Loucy (cell line): ENCODE measurements around the gene LPIN1.

ENCODE experiments used
- H2AFZ ChIP-seq: fragments of 200-600 bp; sonication (generic); 2 replicates; pipeline ENCODE4 v1.6.0; 2016; ENCODE audit warnings: antibody characterized with exemption, mild to moderate bottlenecking, low read length, moderate library complexity
- H3F3A ChIP-seq: fragments of 200-600 bp; 2 replicates; pipeline ENCODE4 v1.6.0; 2016; ENCODE audit warnings: antibody characterized with exemption, low read depth, mild to moderate bottlenecking
- H3K27me3 ChIP-seq: fragments of 200-600 bp; sonication (generic); 2 replicates; pipeline ENCODE4 v1.6.1; 2014; ENCODE audit warnings: low read length, mild to moderate bottlenecking; ENCODE audit not compliant: insufficient read depth, poor library complexity, severe bottlenecking
- H3K36me3 ChIP-seq: fragments of 200-600 bp; sonication (generic); 2 replicates; pipeline ENCODE4 v1.6.1; 2016; ENCODE audit warnings: low read length; ENCODE audit not compliant: insufficient read depth
- H3K4me1 ChIP-seq: fragments of 200-600 bp; sonication (generic); 2 replicates; pipeline ENCODE4 v1.5.1; 2014; ENCODE audit warnings: low read length, mild to moderate bottlenecking; ENCODE audit not compliant: insufficient read depth, poor library complexity, severe bottlenecking
- H3K4me2 ChIP-seq: fragments of 200-600 bp; sonication (generic); 2 replicates; pipeline ENCODE4 v1.6.0; 2014; ENCODE audit warnings: antibody characterized with exemption, low read length, low read depth, mild to moderate bottlenecking; ENCODE audit not compliant: poor library complexity, severe bottlenecking
- H3K4me3 ChIP-seq: fragments of 200-600 bp; sonication (generic); 2 replicates; pipeline ENCODE4 v1.5.1; 2014; ENCODE audit warnings: low read length, mild to moderate bottlenecking, mixed read lengths; ENCODE audit not compliant: poor library complexity, severe bottlenecking
- H3K79me2 ChIP-seq: fragments of 200-600 bp; sonication (generic); 2 replicates; pipeline ENCODE4 v1.6.1; 2014; ENCODE audit warnings: low read length; ENCODE audit not compliant: insufficient read depth
- H3K9ac ChIP-seq: fragments of 200-600 bp; sonication (generic); 2 replicates; pipeline ENCODE4 v1.6.0; 2014; ENCODE audit warnings: mild to moderate bottlenecking, low read depth, low read length, moderate library complexity; ENCODE audit not compliant: poor library complexity, severe bottlenecking
- H3K9me2 ChIP-seq: fragments of 200-600 bp; sonication (generic); replicated peaks from 2 replicates; pipeline ENCODE4 v1.6.1; 2016; ENCODE audit warnings: low read depth, low read length, mixed read lengths
- H3K9me3 ChIP-seq: fragments of 200-600 bp; sonication (generic); 2 replicates; pipeline ENCODE4 v1.6.1; 2014; ENCODE audit warnings: mild to moderate bottlenecking, antibody characterized with exemption, low read length, low read depth; ENCODE audit not compliant: insufficient read depth
- H4K20me1 ChIP-seq: fragments of 200-600 bp; sonication (generic); 2 replicates; pipeline ENCODE4 v1.6.0; 2014; ENCODE audit warnings: antibody characterized with exemption, low read length, mild to moderate bottlenecking; ENCODE audit not compliant: insufficient read depth, poor library complexity, severe bottlenecking
- CTCF ChIP-seq: fragments of 200-600 bp; sonication (generic); conservative IDR thresholded peaks from 2 replicates; pipeline ENCODE4 v1.5.1; 2014; ENCODE audit warnings: mild to moderate bottlenecking, antibody characterized with exemption, low read length
- EZH2phosphoT487 ChIP-seq: fragments of 200-600 bp; IDR thresholded peaks from 2 replicates; pipeline ENCODE4 v1.6.1; 2018; ENCODE audit warnings: antibody characterized with exemption, mild to moderate bottlenecking, moderate library complexity, borderline replicate concordance

LPIN1 gene

GRCh38 chr2:11831415-11831814 lies 85.0 kb downstream of the LPIN1 start:
- H4K20me1 ChIP-seq, result no peaks in the 10 kb centered on the region
- H3K9me3 ChIP-seq, result peaks cover 5% of the 10 kb centered on the region
- H3K4me3 ChIP-seq, result no peak overlapping the region
- H3K36me3 ChIP-seq, result peaks cover 8% of the 10 kb centered on the region; the same call in 1 of the 2 replicates
- TF ChIP-seq CTCF, result no peak
- no peak for TF ChIP-seq EZH2phosphoT487
- H3K79me2 ChIP-seq, result no peaks in the 10 kb centered on the region
- H3K4me2 ChIP-seq, result peak overlapping the region; percentile 82
- no peak overlapping the region for H2AFZ ChIP-seq
- H3K9me2 ChIP-seq, result no peaks in the 10 kb centered on the region
- H3K4me1 ChIP-seq, result peaks cover 50% of the 10 kb centered on the region
- H3K9ac ChIP-seq, result peak overlapping the region; percentile 80
- H3F3A ChIP-seq, result peaks cover 4% of the 10 kb centered on the region; the same call in 1 of the 2 replicates
- no peaks in the 10 kb centered on the region for H3K27me3 ChIP-seq

DNA sequence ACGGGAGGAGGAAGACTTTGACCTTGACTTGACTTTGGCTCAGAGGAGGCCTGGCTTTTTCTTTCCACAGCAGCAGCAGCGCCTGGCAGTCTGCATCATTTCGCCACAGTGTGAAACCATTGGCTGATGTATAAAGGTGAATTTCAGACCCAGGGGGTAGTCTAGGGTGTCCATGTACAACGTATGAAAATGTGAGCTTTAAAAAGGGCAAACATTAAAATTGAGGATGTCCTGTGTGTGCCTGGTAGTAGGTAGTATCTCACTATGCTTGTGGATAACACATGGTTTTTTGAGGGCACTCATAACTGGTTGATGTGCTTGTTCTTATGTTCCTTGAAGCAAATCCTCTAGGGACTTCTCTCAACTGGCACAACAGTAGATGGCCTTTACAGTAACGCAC lies 86.1 kb downstream of the LPIN1 start:
- Histone ChIP-seq H3K9ac (no peak overlapping the region), H3K9me3 (peaks cover 5% of the 10 kb centered on the region)

DNA sequence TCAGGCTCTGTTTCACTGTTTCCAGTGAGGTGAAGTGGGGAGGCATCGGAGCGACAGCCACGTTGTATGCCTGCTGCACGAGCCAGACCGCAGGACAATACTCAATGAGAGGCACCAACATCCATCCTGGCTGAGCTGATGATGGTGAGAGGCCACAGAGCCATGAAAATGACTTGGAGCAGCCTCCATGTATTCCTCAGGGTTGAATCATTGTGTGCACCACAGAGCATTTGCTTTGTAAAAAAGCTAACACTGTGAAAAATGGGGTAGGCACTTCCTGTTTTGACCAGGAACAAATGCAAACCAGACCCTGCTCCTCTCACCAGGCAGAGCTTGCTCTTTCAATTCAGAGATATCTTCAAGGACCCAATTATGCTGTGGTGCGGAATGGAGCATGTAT lies 87.2 kb downstream of the LPIN1 start:
- Histone ChIP-seq H3K4me1 (peaks cover 57% of the 10 kb centered on the region), H3K27me3 (no peaks in the 10 kb centered on the region), H2AFZ (peak overlapping the region; percentile 87), H4K20me1 (no peaks in the 10 kb centered on the region), H3K4me2 (peak overlapping the region; percentile 13), H3K9ac (no peak overlapping the region), H3K36me3 (no peaks in the 10 kb centered on the region), H3F3A (peaks cover 4% of the 10 kb centered on the region; the same call in 1 of the 2 replicates), H3K9me3 (peaks cover 5% of the 10 kb centered on the region), H3K9me2 (no peaks in the 10 kb centered on the region), H3K79me2 (no peaks in the 10 kb centered on the region), H3K4me3 (no peak overlapping the region)
- TF ChIP-seq EZH2phosphoT487 (no peak), CTCF (no peak)

More for the DNA sequence above, 86.1 kb downstream of the LPIN1 start:
- H3K4me3 ChIP-seq, result no peak overlapping the region
- no peaks in the 10 kb centered on the region for H3K79me2 ChIP-seq
- no peaks in the 10 kb centered on the region for H3K9me2 ChIP-seq
- no peak overlapping the region for H3K4me2 ChIP-seq
- H3K36me3 ChIP-seq, result no peaks in the 10 kb centered on the region
- H3K4me1 ChIP-seq, result peaks cover 57% of the 10 kb centered on the region
- H3F3A ChIP-seq, result peaks cover 4% of the 10 kb centered on the region; the same call in 1 of the 2 replicates
- H4K20me1 ChIP-seq, result no peaks in the 10 kb centered on the region
- no peak overlapping the region for H2AFZ ChIP-seq
- no peaks in the 10 kb centered on the region for H3K27me3 ChIP-seq
- TF ChIP-seq EZH2phosphoT487 (no peak), CTCF (no peak)
